Fibroblast of lung (primary cell): ENCODE data around the gene SGCA. TPM values are rescaled to one million over a fixed set of nuclear protein-coding genes. Genes with fewer than 3 reads are reported as not detected.

Experiments
- DNase-seq, 2 donors: peaks; one replicate each; pipeline versions ENCODE4 v3.0.0 to v3.0.0-alpha.2; 2010; ENCODE audit warnings: low read depth in 2 of 2
- H2AFZ ChIP-seq: 2 replicates; pipeline ENCODE4 v1.5.1; 2012; ENCODE audit warnings: low read length, control low read depth, inconsistent platforms
- H3K27ac ChIP-seq: 2 replicates; pipeline ENCODE4 v1.5.1; 2011; ENCODE audit warnings: low read length, control low read depth; ENCODE audit not compliant: insufficient read depth
- H3K27me3 ChIP-seq: 2 replicates; pipeline ENCODE4 v1.5.1; 2011; ENCODE audit warnings: mild to moderate bottlenecking, low read length; ENCODE audit not compliant: control insufficient read depth, insufficient read depth
- H3K36me3 ChIP-seq: 2 replicates; pipeline ENCODE4 v1.5.1; 2011; ENCODE audit warnings: low read length; ENCODE audit not compliant: control insufficient read depth, insufficient read depth
- H3K4me1 ChIP-seq: 2 replicates; pipeline ENCODE4 v1.5.1; 2011; ENCODE audit warnings: low read length; ENCODE audit not compliant: control insufficient read depth, insufficient read depth; ENCODE audit errors: extremely low read depth
- H3K4me2 ChIP-seq: 2 replicates; pipeline ENCODE4 v1.5.1; 2011; ENCODE audit warnings: low read length, control low read depth; ENCODE audit not compliant: insufficient read depth; ENCODE audit errors: extremely low read depth
- H3K4me3 ChIP-seq, 4 experiments: fragments of 200-600 bp in 1 of 4; sonication (generic) in 1 of 4; replicated peaks in 1 of 4; 2 replicates each; pipeline ENCODE4 v1.5.1; 2011 to 2016; ENCODE audit warnings: low read length in 4 of 4, low read depth in 3 of 4, mild to moderate bottlenecking in 3 of 4, control low read depth in 2 of 4, inconsistent platforms in 1 of 4, mixed read lengths in 1 of 4; ENCODE audit not compliant: insufficient read depth in 1 of 4; ENCODE audit errors: control extremely low read depth in 1 of 4
- H3K79me2 ChIP-seq: 2 replicates; pipeline ENCODE4 v1.5.1; 2012; ENCODE audit warnings: mild to moderate bottlenecking, low read length, inconsistent platforms; ENCODE audit not compliant: control insufficient read depth, insufficient read depth
- H3K9ac ChIP-seq: 2 replicates; pipeline ENCODE4 v1.5.1; 2011; ENCODE audit warnings: mild to moderate bottlenecking, low read length, control low read depth; ENCODE audit not compliant: insufficient read depth
- H3K9me3 ChIP-seq: 2 replicates; pipeline ENCODE4 v1.5.1; 2012; ENCODE audit warnings: low read depth, low read length; ENCODE audit not compliant: control insufficient read depth, insufficient read depth
- H4K20me1 ChIP-seq: 2 replicates; pipeline ENCODE4 v1.5.1; 2011; ENCODE audit warnings: low read length; ENCODE audit not compliant: control insufficient read depth, insufficient read depth; ENCODE audit errors: extremely low read depth
- CTCF ChIP-seq, 2 donors: IDR thresholded peaks in 1 of 2; conservative IDR thresholded peaks in 1 of 2; 1 replicate in 1 of 2; 2 replicates in 1 of 2; pipeline ENCODE4 v1.5.1; 2011 to 2012; ENCODE audit warnings: low read length in 2 of 2, control low read depth in 1 of 2, inconsistent platforms in 1 of 2, low read depth in 1 of 2, mild to moderate bottlenecking in 1 of 2
- EZH2 ChIP-seq: IDR thresholded peaks from 2 replicates; pipeline ENCODE4 v1.5.1; 2012; ENCODE audit warnings: low read length, control low read depth, mild to moderate bottlenecking; ENCODE audit errors: missing control alignments
- polyA plus RNA-seq, 2 donors: library from polyadenylated mRNA; depleted of rRNA in 1 of 2; stranded (reverse) in 1 of 2; unstranded in 1 of 2; fragments of >200 nt; gene quantifications; 2 replicates each; pipeline ENCODE4 v1.2.1, GENCODE V29; 2011 to 2012; ENCODE audit warnings: missing spikeins in 1 of 2
- total RNA-seq: library from RNA; depleted of rRNA; stranded (reverse); fragments of >200 nt; gene quantifications from 2 replicates; pipeline ENCODE4 v1.2.1, GENCODE V29; 2014

SGCA gene
- total and polyA plus RNA-seq, 2 donors (not counting 1 experiment from before 2014, with no cell fraction given), result 1.6 to 4.3 TPM

- Histone ChIP-seq H3K79me2 (peaks cover 45% of the 10 kb centered on the region), H4K20me1 (peaks cover 5% of the 10 kb centered on the region), H3K4me3 (peak overlapping the region in 1 of 4 experiments; percentile 7), H3K4me1 (peaks cover 15% of the 10 kb centered on the region), H3K9me3 (no peaks in the 10 kb centered on the region), H3K27ac (peak overlapping the region; percentile 41), H2AFZ (no peak overlapping the region), H3K36me3 (peaks cover 85% of the 10 kb centered on the region), H3K27me3 (no peaks in the 10 kb centered on the region), H3K9ac (peak overlapping the region; percentile 10), H3K4me2 (no peak overlapping the region)
- DNase-seq, result no peak
- TF ChIP-seq EZH2 (no peak), CTCF (conservative IDR thresholded peaks at IDR 0.05 in 1 of 2, IDR thresholded peaks at IDR 0.05 in 1 of 2; ENCODE audit: low read depth in 1 of 2, low read length in 2 of 2) (no peak)
Measured at GRCh38 chr17:50188531-50188920, 22.7 kb downstream of the SGCA start.

- peak overlapping the region; percentile 41 for H3K27ac ChIP-seq
- no peak overlapping the region for H3K4me3 ChIP-seq
- peak in 1 of 2 donors; percentile 74 for DNase-seq
- no peak overlapping the region for H2AFZ ChIP-seq
- no peak overlapping the region for H3K4me2 ChIP-seq
- no peaks in the 10 kb centered on the region for H3K9me3 ChIP-seq
- no peaks in the 10 kb centered on the region for H3K27me3 ChIP-seq
- H3K9ac ChIP-seq, result peak overlapping the region; percentile 10
- H3K79me2 ChIP-seq, result peaks cover 50% of the 10 kb centered on the region
- peaks cover 17% of the 10 kb centered on the region for H3K4me1 ChIP-seq
- TF ChIP-seq EZH2 (no peak), CTCF (conservative IDR thresholded peaks at IDR 0.05 in 1 of 2, IDR thresholded peaks at IDR 0.05 in 1 of 2; ENCODE audit: low read depth in 1 of 2, low read length in 2 of 2) (no peak)
- peaks cover 5% of the 10 kb centered on the region for H4K20me1 ChIP-seq
- peaks cover 88% of the 10 kb centered on the region for H3K36me3 ChIP-seq
Measured at GRCh38 chr17:50188921-50189549, 23.2 kb downstream of the SGCA start.

- Histone ChIP-seq H3K27ac (peak overlapping the region; percentile 60), H3K9ac (no peak overlapping the region), H3K27me3 (no peaks in the 10 kb centered on the region), H3K9me3 (no peaks in the 10 kb centered on the region), H2AFZ (no peak overlapping the region), H3K79me2 (peaks cover 57% of the 10 kb centered on the region), H4K20me1 (peaks cover 5% of the 10 kb centered on the region), H3K4me1 (peaks cover 22% of the 10 kb centered on the region), H3K36me3 (peaks cover 92% of the 10 kb centered on the region), H3K4me3 (peak overlapping the region in 1 of 4 experiments; percentile 6), H3K4me2 (no peak overlapping the region)
- TF ChIP-seq EZH2, result no peak
- TF ChIP-seq CTCF (conservative IDR thresholded peaks at IDR 0.05 in 1 of 2, IDR thresholded peaks at IDR 0.05 in 1 of 2; ENCODE audit: low read depth in 1 of 2, low read length in 2 of 2), result no peak
- DNase-seq, result peak in 1 of 2 donors; percentile 71
Measured at GRCh38 chr17:50189550-50190292, 23.9 kb downstream of the SGCA start.
